Measurements from ENCODE around the gene HS1BP3.

The HS1BP3 gene

DNA sequence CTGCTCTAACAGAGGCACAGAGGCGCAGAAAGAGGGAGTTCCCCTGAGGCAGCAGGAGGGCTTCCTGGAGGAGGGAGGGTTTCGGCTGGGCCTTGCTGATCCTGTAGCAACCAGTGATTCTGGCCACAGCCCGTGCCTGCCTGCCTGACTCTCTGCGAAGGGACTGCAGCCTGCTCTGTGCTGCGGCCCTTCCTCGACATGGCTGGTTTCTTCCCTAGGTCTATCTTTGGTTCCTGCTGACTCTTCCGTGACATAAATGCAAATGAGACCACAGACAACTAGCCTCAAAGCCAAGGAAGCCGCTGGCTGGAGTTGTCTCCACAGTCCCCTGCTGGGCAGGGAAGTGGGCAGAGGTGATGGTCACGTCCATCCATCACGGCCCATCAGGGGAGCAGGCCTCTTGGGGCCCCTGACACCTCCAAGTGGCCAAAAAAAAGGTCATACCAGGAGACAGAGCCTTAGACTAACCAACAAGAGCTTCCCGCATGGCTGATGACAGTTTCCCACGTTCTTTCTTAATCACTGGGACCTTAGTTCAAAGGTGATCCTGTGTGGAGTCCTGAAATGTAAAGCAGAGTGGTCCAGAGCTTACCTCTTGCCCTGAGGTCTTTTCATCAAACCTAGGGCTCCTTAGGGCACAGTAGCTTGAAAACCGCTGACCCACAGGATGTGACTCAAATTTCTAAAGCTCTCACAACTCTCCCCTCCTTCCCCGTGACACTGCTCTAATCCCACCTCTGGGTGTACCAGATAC lies 55.3 kb downstream of the HS1BP3 start:
- TF ChIP-seq, protein P1, sequence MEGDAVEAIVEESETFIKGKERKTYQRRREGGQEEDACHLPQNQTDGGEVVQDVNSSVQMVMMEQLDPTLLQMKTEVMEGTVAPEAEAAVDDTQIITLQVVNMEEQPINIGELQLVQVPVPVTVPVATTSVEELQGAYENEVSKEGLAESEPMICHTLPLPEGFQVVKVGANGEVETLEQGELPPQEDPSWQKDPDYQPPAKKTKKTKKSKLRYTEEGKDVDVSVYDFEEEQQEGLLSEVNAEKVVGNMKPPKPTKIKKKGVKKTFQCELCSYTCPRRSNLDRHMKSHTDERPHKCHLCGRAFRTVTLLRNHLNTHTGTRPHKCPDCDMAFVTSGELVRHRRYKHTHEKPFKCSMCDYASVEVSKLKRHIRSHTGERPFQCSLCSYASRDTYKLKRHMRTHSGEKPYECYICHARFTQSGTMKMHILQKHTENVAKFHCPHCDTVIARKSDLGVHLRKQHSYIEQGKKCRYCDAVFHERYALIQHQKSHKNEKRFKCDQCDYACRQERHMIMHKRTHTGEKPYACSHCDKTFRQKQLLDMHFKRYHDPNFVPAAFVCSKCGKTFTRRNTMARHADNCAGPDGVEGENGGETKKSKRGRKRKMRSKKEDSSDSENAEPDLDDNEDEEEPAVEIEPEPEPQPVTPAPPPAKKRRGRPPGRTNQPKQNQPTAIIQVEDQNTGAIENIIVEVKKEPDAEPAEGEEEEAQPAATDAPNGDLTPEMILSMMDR (IDR thresholded peaks at IDR 0.05; ENCODE audit: low read depth, low read length), result no peak
- TF ChIP-seq, protein P2, sequence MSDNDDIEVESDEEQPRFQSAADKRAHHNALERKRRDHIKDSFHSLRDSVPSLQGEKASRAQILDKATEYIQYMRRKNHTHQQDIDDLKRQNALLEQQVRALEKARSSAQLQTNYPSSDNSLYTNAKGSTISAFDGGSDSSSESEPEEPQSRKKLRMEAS (IDR thresholded peaks at IDR 0.05; ENCODE audit: low read depth, low read length), result no peak
- no peak for TF ChIP-seq MYC (IDR thresholded peaks at IDR 0.05; ENCODE audit: low read depth, low read length)
- TF ChIP-seq POLR2A (IDR thresholded peaks at IDR 0.05; ENCODE audit: extremely low read depth, insufficient read length), result no peak
- DNase-seq (ENCODE audit: low read depth), result peak; percentile 83
- no peak overlapping the region for H3K4me3 ChIP-seq (ENCODE audit: low read depth, low read length)

DNA sequence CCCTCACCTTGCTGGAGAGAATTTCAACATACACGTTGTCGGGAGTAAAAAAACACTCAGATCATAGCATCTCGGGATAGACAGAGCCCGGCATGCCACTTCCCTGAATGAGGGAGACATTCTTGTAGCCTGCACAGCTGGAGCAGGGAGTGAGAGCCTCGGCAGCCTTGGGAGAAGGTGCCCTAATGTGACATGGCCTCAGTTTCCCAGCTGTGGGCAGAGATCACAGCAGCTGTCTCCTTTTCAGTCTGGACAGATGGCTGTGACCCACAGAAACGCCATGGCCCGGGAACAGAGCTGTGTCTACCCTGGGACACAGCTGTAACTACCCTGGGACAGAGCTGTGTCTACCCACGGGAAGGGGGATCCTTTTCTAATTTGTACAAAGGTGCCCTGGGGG lies 55.9 kb downstream of the HS1BP3 start:
- H3K4me3 ChIP-seq (ENCODE audit: low read depth, low read length), result no peak overlapping the region
- DNase-seq (ENCODE audit: low read depth), result no peak
- TF ChIP-seq, protein P2 (IDR thresholded peaks at IDR 0.05; ENCODE audit: low read depth, low read length), result no peak
- TF ChIP-seq, protein P1 (IDR thresholded peaks at IDR 0.05; ENCODE audit: low read depth, low read length), result no peak
- TF ChIP-seq MYC (IDR thresholded peaks at IDR 0.05; ENCODE audit: low read depth, low read length) (no peak), POLR2A (IDR thresholded peaks at IDR 0.05; ENCODE audit: extremely low read depth, insufficient read length) (no peak)

DNA sequence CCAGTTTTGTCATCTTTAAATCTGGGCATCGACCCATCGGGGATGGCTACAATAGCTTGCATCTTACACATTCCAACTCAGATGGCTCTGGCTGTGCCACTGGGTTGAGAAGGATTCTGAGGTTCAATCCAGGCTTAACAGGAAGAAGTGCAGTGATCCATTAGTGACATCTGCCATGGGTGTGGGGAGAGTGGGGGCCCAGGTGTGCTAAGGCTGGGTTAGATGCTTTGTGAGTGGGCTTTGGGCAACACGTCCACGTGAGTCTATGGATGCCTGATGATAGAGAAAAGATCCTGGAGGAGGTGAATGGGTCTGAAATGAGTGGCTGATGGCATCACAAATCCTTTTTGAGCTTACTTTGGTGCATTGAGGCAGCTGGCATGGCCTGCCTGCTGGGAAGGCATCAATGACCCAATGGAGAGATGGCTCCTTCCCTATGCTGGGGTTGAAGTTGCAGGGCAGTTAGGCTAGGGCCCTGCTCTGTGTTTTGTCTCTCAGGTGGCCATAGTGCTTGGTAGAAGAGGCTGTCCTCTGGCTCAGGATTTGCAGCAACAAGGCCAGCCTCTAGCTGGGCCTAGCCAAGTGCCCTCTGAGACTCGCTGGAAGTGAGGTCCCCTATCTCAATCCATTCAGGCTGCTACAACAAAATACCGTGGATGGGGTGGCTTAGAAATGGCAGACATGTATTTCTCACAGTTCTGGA lies 56.7 kb downstream of the HS1BP3 start:
- H3K4me3 ChIP-seq (ENCODE audit: low read depth, low read length), result no peak overlapping the region
- no peak for DNase-seq (ENCODE audit: low read depth)
- TF ChIP-seq, protein P1 (IDR thresholded peaks at IDR 0.05; ENCODE audit: low read depth, low read length), result no peak
- TF ChIP-seq, protein P2 (IDR thresholded peaks at IDR 0.05; ENCODE audit: low read depth, low read length), result no peak
- no peak for TF ChIP-seq MYC (IDR thresholded peaks at IDR 0.05; ENCODE audit: low read depth, low read length)
- TF ChIP-seq POLR2A (IDR thresholded peaks at IDR 0.05; ENCODE audit: extremely low read depth, insufficient read length), result no peak

DNA sequence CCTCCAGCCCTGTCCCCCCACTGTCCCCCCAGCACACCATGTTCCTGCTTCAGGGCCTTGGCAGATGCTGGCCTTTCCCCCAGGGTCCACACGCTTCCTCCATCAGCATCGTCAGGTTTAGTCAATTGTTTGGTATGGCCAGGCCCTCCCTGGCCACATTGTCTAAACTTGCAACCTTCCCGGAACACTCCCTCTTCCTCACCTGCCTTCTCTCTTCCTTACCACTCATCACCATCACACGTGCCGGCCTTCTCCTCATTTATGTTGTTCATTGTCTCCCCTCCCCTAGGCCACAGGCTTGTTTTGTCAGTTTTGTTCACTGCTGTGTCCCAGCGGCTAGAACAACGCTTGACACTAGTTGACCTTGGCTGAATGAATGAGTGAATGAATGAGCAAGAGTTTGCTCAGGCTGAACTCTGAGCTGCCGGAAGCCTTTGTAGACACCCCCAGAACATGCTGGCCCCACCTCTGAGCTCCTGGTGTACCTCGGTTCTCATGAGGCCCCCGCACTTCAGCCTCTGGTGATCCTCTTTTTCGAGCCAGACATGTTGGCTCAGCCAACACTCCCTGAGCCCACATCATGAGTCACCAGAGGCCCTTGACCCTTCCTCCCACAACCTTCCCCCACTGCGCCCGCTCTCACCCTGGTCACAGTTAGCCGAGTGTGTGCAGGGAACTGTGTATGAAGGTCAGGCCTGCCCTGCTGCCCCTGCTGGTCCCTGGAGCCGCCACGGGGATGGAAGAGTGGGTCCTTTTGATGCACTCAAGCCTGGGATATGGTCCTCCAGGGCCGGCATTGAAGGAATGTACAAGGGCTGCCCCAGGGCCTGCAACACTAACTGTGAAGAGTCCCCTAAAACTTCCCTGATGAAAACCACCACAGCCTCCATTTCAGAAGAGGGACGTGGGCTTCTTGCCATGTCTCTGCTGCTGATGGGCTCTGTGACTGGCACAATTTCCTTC lies 57.5 kb downstream of the HS1BP3 start:
- TF ChIP-seq, protein P2 (IDR thresholded peaks at IDR 0.05; ENCODE audit: low read depth, low read length), result 0 out of 2 replicates have a peak, but pooled peaks have one; percentile 19
- TF ChIP-seq MYC (IDR thresholded peaks at IDR 0.05; ENCODE audit: low read depth, low read length), result no peak
- DNase-seq (ENCODE audit: low read depth), result peak; percentile 93
- H3K4me3 ChIP-seq (ENCODE audit: low read depth, low read length), result no peak overlapping the region

DNA sequence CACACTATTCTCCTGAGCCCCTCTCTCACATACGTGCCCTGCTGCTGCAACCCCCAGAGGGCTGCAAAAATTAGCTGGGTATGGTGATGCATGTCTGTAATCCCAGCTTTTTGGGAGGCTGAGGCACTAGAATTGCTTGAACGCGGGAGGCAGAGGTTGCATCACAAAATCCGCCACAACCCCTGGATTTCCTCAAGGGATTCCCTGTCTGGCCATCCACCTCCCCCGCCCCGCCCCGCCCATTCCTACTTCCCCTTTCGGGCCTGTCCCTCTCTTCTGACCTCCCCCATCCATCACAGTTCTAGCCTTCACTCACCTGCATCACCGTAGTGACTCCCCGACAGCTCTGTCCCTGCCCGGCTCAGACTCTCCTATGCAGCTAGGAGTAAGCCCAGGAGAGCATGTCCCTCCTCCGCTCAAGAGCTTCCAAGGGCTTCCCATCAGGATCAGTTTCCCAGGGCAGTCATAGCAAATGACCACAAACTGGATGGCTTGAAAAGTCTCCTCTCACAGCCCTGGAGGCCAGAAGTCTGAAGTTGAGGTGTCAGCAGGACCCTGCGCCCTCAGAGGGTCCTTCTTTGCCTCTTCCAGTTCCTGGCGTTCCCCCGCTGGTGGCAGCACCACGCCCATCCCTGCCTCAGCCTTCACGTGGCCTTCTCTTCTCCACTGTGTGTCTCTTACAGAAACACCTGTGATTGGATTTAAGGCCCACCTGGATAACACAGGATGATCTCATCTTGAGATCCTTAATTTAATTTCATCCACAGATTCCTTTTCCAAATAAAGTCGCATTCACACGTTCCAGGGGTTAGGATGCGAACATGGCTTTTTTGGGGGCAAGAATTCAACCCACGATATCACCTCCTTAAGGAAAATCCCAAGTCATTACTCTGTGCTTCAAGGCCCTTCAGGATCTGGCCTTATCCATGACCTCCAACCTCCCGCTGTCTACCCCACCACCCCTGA lies 58.5 kb downstream of the HS1BP3 start:
- peak; percentile 87 for DNase-seq (ENCODE audit: low read depth)
- TF ChIP-seq, protein P2 (IDR thresholded peaks at IDR 0.05; ENCODE audit: low read depth, low read length), result no peak
- TF ChIP-seq MYC (IDR thresholded peaks at IDR 0.05; ENCODE audit: low read depth, low read length) (no peak), POLR2A (IDR thresholded peaks at IDR 0.05; ENCODE audit: extremely low read depth, insufficient read length) (no peak)
- TF ChIP-seq, protein P1 (IDR thresholded peaks at IDR 0.05; ENCODE audit: low read depth, low read length), result no peak
- H3K4me3 ChIP-seq (ENCODE audit: low read depth, low read length), result no peak overlapping the region

All from NB4 (cell line).